NCI-H187 (cell line): Measurements from ENCODE around the gene DOCK7.

Source experiments
- DNase-seq, 2 experiments: peaks; one replicate each; lab custom pipeline; 2025; lab: John Stamatoyannopoulos, UW

The DOCK7 gene

DNA sequence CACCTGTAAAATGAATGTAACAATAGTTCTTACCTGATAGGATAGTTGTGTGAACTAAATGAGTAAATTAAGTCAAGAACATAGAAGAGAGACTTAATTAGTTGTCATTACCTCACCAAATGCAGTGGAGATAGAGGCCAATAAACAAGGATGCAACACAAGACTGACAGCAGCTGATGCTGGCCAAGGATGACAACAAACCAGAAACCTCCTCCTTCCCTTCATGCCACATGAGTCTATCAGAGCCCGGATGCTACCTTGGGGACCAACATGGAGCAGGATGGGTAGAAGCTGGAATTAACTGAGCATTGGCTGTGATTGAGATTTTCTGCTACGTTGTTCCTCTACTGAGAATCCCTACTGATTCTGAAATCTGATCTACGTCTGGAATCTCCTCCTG, 281.6 kb downstream of the DOCK7 start:
- no peak for DNase-seq

- DNase-seq = no peak
Measured at GRCh38 chr1:62405247-62405646, 282.9 kb downstream of the DOCK7 start.
